ENCODE measurements around the gene ATP5MC2.
"Not testable (repeated sequence)": the region's sequence is repeated elsewhere in the genome, so short reads cannot be mapped to it uniquely, and the experiment has no call there.

ATP5MC2 gene

GRCh38 chr12:53700567-53700966, 24.7 kb upstream of the ATP5MC2 start:
- TF ChIP-seq POLR2A (IDR thresholded peaks at IDR 0.05; ENCODE audit: low read length) (no peak), GATA1 (IDR thresholded peaks at IDR 0.05; ENCODE audit: low read depth, low read length) (no peak)
- DNase-seq: no peak

DNA sequence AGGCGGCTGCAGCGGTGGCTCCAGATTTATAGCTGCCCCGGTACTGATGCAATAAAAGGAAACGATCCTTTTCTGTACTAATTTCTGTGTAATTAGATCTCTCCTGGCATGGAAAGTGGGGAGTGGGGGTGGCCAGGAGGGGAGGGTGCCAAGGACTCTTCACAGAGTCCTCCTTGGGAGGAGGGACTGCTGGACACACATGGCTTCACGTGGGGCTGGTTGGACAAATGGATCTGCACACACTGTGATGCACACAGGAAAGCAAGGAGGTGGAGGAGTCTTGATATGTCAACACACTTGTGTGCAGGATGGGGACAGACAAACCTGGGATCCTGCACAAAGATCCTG, 23.8 kb upstream of the ATP5MC2 start:
- TF ChIP-seq POLR2A (IDR thresholded peaks at IDR 0.05; ENCODE audit: low read length) (no peak), GATA1 (IDR thresholded peaks at IDR 0.05; ENCODE audit: low read depth, low read length) (no peak)

DNA sequence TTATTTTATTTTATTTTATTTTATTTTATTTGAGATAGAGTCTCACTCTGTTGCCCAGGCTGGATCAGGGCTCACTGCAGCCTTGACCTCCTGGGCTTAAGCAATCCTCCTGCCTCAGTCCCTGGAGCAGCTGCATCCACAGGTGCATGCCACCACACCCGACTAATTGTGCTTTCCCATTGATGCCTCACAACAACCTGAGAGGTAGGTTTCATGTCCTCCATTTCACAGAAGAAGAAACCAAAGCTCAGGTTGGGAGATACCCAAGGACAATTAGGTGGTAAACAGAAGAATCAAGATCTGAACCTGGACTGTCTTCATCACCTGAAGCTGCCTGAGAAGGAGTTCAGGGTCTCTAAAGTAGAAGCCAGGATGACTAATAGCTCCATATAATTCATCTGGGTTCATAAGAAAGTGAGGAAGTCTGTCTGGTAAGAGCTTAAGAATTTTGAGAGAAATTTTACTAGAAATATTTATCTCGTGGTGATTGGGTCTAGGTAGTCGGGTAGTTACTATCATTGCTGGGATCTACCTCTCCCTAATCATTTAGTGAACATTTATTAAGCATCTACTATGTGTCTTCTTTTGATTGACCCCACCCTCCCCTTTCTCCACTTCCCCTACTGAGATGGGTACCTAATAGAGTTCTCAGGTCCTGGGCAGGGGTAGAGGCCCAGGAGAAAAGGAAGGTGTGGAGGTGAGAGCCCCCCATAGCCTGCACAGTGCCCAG, 23.2 kb upstream of the ATP5MC2 start:
- TF ChIP-seq POLR2A (IDR thresholded peaks at IDR 0.05; ENCODE audit: low read length) (no peak), GATA1 (IDR thresholded peaks at IDR 0.05; ENCODE audit: low read depth, low read length) (no peak)
- no peak for DNase-seq

More for the DNA sequence above, 23.8 kb upstream of the ATP5MC2 start:
- DNase-seq: no peak

GRCh38 chr12:53696655-53697331, 20.9 kb upstream of the ATP5MC2 start:
- DNase-seq: no peak
- no peak for TF ChIP-seq POLR2A (IDR thresholded peaks at IDR 0.05; ENCODE audit: low read length)
- no peak for TF ChIP-seq GATA1 (IDR thresholded peaks at IDR 0.05; ENCODE audit: low read depth, low read length)

- DNase-seq: peak; percentile 37 to 45
- TF ChIP-seq POLR2A (IDR thresholded peaks at IDR 0.05; ENCODE audit: low read length): no peak
- TF ChIP-seq GATA1 (IDR thresholded peaks at IDR 0.05; ENCODE audit: low read depth, low read length): no peak
These were observed 20.4 kb upstream of the ATP5MC2 start for GRCh38 chr12:53696285-53696654.

DNA sequence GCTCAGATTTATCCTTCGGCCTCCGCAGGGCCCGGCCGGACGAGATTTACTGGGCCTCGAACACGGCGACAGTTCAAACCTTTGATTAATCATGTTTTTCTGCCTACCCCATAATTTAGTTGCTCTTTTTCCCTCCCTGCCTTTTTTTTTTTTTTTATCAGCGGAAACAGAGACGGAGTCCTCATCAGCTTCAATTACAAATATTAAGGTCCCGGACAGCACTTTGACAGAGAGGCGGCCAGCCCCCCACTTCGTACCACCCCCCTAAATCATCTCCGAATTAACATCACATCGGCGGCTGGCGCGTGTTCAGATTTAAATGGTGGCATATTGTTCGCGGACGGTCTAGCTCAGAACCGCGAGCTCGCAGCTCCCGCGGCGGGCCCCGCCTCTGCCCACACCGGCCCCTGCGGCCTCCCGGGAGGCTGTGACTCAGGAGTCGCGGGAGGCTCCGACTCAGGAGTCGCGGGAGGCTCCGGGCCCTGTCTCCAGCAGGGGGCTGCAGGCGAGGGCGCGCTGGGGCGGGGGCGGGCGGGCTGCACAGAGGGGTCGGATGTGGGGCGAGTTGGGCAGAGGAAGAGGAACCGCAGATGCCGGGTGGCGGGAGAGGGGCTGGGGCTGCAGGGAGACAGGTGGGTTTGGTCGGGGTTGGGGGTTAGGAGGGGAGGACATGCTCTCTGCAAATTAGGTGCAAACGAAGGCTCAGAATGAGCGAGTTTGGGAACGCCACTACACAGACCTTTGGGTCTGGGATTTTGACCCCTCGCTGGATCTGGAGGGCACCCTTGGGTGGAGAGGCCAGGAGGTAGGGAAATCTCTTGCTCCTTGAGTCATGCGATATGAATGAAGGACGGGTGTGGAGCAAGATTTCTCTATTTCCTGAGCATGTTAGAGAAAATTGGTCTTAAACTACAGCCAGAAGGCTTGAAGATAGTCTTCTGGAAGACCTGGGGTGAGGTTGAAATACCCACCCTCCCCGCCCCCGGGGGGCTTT, 19.6 kb upstream of the ATP5MC2 start:
- no peak for DNase-seq
- no peak for TF ChIP-seq GATA1 (IDR thresholded peaks at IDR 0.05; ENCODE audit: low read depth, low read length)
- no peak for TF ChIP-seq POLR2A (IDR thresholded peaks at IDR 0.05; ENCODE audit: low read length)

DNA sequence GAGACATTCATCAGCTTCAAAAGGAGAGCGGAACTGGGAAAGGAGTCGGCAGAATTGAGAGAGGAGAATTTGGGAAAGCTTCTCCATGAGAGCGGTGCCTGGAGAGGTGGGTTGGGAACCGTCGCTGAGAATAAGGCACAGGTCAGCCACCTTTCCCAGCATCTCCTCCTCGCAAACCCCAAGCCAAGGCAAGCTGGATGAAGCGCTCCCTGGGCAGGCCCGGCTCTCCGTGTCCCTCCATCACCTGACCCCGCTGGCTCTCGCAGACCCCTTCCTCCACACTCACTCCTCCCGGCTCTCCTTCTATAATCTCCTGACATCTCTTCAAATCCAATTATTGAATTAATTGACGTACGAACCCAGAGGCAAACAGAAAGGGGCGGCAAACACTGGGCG, 18.9 kb upstream of the ATP5MC2 start:
- TF ChIP-seq GATA1 (IDR thresholded peaks at IDR 0.05; ENCODE audit: low read depth, low read length) (no peak), POLR2A (IDR thresholded peaks at IDR 0.05; ENCODE audit: low read length) (no peak)
- no peak for DNase-seq

DNA sequence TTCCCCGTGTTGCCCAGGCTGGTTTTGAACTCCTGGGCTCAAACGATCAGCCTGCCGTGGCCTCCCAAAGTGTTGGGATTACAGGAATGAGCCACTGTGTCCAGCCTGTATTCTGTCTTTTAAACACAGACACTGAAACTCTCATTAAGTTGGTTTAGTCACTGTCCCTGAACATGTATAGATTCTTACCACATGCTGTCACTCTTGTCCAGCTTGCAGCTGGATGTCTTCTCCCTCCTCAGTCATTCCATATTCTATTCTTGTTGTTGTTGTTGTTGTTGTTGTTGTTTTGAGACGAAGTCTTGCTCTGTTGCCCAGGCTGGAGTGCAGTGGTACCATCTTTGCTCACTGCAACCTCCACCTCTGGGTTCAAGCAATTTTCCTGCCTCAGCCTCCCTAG, 12.3 kb upstream of the ATP5MC2 start:
- no peak for DNase-seq
- TF ChIP-seq GATA1 (IDR thresholded peaks at IDR 0.05; ENCODE audit: low read depth, low read length) (no peak), POLR2A (IDR thresholded peaks at IDR 0.05; ENCODE audit: low read length) (no peak)

DNA sequence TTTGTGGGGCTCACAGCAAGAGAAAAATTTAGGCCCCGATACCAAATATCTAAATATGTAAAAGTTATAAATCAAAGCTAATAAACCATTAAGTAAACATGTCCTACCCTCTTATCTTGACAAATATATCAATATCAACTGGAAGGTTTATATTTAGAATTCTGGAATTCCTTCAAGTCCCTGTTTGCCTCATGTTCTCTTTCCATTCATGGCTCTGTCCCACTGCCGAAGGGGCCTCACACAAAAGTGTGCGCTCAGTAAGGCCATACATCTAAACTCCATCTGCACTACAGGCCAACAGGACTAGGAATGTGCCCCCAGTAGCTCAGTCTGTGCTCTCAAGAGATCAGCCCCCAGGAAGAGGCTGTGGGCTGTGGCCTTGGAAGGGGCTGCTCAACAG, 10.6 kb upstream of the ATP5MC2 start:
- no peak for TF ChIP-seq POLR2A (IDR thresholded peaks at IDR 0.05; ENCODE audit: low read length)
- TF ChIP-seq GATA1 (IDR thresholded peaks at IDR 0.05; ENCODE audit: low read depth, low read length): no peak

DNA sequence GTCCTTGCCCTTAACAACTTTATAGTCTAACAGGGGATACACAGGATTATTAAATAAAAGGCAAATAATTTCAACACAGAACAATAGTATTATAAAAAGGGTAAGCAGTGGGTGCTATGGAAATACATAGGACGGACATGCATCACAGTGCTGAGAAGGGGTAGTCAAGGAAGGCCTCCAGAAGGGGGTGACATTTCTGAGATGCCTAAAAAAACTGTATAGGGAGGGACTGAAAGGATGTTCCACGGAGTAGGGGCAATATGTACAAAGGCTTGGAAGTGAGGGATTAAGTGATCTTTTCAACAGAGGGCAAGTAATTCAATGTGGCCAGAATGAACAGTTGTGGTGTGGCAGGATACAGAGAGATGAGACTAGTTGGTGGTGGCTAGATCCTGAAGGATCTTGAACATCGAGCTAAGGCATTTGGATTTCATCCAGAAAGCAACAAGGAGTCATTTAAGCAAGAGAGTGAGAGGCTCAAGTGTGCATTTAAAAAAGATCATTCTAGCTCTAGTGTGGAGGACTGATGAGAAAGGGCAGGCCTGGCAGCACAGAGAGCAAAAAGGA, 8.9 kb upstream of the ATP5MC2 start:
- no peak for DNase-seq
- TF ChIP-seq GATA1 (IDR thresholded peaks at IDR 0.05; ENCODE audit: low read depth, low read length): no peak
- TF ChIP-seq POLR2A (IDR thresholded peaks at IDR 0.05; ENCODE audit: low read length): no peak

More for the DNA sequence above, 10.6 kb upstream of the ATP5MC2 start:
- no peak for DNase-seq

DNA sequence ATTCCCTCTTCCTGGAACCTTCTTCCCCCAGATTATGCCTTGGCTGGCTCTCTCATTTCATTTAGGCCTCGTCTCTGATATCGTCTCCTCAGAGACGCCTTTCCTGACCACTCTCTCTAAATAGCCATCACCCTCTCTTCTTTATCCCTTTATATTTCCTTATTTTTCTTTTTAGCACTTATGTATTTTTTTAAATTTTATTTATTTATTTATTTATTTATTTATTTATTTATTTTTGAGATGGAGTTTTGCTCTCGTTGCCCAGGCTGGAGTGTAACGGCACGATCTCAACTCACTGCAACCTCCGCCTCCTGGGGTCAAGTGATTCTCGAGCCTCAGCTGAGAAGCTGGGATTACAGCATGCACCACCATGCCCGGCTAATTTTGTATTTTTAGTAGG, 8.1 kb upstream of the ATP5MC2 start:
- TF ChIP-seq GATA1 (IDR thresholded peaks at IDR 0.05; ENCODE audit: low read depth, low read length) (no peak), POLR2A (IDR thresholded peaks at IDR 0.05; ENCODE audit: low read length) (no peak)
- DNase-seq: no peak

DNA sequence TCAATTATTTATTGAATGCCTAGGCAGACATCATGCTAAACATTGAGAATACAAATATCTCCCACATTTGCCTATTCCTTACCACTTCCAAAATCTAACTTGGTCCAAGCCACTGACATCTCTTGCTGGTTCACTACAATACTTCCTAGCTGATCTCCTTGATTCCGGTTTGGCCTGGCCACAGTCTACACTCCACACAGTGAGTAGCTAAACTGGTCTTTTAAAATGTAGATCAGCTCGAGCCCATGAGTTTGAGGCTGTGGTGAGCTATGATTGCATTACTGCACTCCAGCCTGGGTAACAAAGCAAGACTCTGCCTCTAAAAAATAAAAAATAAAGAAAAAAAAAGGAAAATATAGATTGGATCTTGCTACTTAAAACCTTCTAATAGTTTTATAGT, 7.6 kb upstream of the ATP5MC2 start:
- no peak for TF ChIP-seq POLR2A (IDR thresholded peaks at IDR 0.05; ENCODE audit: low read length)
- no peak for TF ChIP-seq GATA1 (IDR thresholded peaks at IDR 0.05; ENCODE audit: low read depth, low read length)
- no peak for DNase-seq

DNA sequence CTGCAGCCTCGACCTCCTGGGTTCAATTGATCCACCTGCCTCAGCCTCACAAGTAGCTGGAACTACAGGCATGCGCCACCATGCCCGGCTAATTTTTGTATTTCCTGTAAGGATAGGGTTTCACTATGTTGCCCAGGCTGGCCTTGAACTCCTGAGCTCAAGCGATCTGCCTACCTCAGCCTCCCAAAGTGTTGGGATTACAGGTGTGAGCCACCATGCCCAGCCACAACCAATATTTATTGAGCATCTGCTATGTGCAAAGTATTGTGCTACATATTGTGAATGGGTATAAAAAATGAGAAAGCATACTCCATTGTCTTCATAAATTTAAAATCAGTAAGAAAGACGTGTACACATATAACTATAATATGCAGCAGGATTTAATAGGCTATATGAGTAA, 4.2 kb upstream of the ATP5MC2 start:
- DNase-seq: not testable (repeated sequence)

- DNase-seq: no peak
These were observed 1.9 kb upstream of the ATP5MC2 start for GRCh38 chr12:53677800-53678148.

More at GRCh38 chr12:53677800-53678148, 1.9 kb upstream of the ATP5MC2 start:
- TF ChIP-seq POLR2A (IDR thresholded peaks at IDR 0.05; ENCODE audit: low read length) (no peak), GATA1 (IDR thresholded peaks at IDR 0.05; ENCODE audit: low read depth, low read length) (no peak)

Data from erythroblast (primary cell).